Naive thymus-derived CD4-positive, alpha-beta T cell (primary cell): ENCODE data around the gene EEF2. TPM values are rescaled to one million over a fixed set of nuclear protein-coding genes. Genes with fewer than 3 reads are reported as not detected.
A peak's percentile ranks its signal among the peaks of the same experiment; 100 is the strongest.
"Not testable (repeated sequence)": the region's sequence is repeated elsewhere in the genome, so short reads cannot be mapped to it uniquely, and the experiment has no call there.

Experiments used
- ATAC-seq: fragments of 150-1000 bp; cut with Tn5 transposase; 2 replicates; pipeline ENCODE4 v1.10.0; 2021; ENCODE audit warnings: mild to moderate bottlenecking, moderate library complexity
- CTCF ChIA-PET: fragments of 350-600 bp; sonication (Branson Sonifier 250); formaldehyde crosslinking; loops from one replicate; lab custom pipeline; 2021; ENCODE audit warnings: antibody characterized with exemption; lab: Charles Lee
- POLR2A ChIA-PET: fragments of 350-600 bp; sonication (Branson Sonifier 250); formaldehyde crosslinking; loops from one replicate; lab custom pipeline; 2021; ENCODE audit warnings: antibody characterized with exemption, inconsistent platforms; lab: Charles Lee
- DNase-seq, 9 donors: peaks; one replicate each; pipeline versions ENCODE4 v3.0.0 to v3.0.0-alpha.2; 2020 to 2022; ENCODE audit warnings: mixed read lengths in 1 of 9
- H3K27ac ChIP-seq: one replicate; pipeline ENCODE4 v1.7.0; 2013; ENCODE audit warnings: mild to moderate bottlenecking, low read depth, low read length, moderate library complexity
- H3K27me3 ChIP-seq, 2 donors: one replicate each; pipeline ENCODE4 v1.7.0; 2013; ENCODE audit warnings: low read length in 2 of 2, mild to moderate bottlenecking in 2 of 2, moderate library complexity in 2 of 2; ENCODE audit not compliant: control insufficient read depth in 2 of 2, insufficient read depth in 2 of 2
- H3K36me3 ChIP-seq, 3 experiments: 1 replicate in 2 of 3; 2 replicates in 1 of 3; pipeline ENCODE4 v1.7.0; 2013; ENCODE audit warnings: low read length in 3 of 3, mild to moderate bottlenecking in 3 of 3, moderate library complexity in 1 of 3; ENCODE audit not compliant: insufficient read depth in 3 of 3, control insufficient read depth in 2 of 3
- H3K4me1 ChIP-seq, 2 donors: one replicate each; pipeline ENCODE4 v1.7.0; 2013; ENCODE audit warnings: low read length in 2 of 2, mild to moderate bottlenecking in 2 of 2, moderate library complexity in 1 of 2; ENCODE audit not compliant: control insufficient read depth in 2 of 2, insufficient read depth in 2 of 2
- H3K4me3 ChIP-seq: 2 replicates; pipeline ENCODE4 v1.7.0; 2013; ENCODE audit warnings: mild to moderate bottlenecking, low read length
- H3K9me3 ChIP-seq, 3 experiments: 1 replicate in 2 of 3; 2 replicates in 1 of 3; pipeline ENCODE4 v1.7.0; 2013; ENCODE audit warnings: low read length in 3 of 3; ENCODE audit not compliant: control insufficient read depth in 2 of 3
- H3K27ac Mint-ChIP-seq, 9 donors: one replicate each; pipeline ENCODE4 v1.8.0; 2020 to 2022; ENCODE audit warnings: mixed read lengths in 9 of 9, mild to moderate bottlenecking in 8 of 9, moderate library complexity in 5 of 9, inconsistent platforms in 2 of 9
- H3K27me3 Mint-ChIP-seq, 5 donors: one replicate each; pipeline ENCODE4 v1.8.0; 2021 to 2022; ENCODE audit warnings: mixed read lengths in 5 of 5, mild to moderate bottlenecking in 1 of 5
- H3K36me3 Mint-ChIP-seq, 5 donors: one replicate each; pipeline ENCODE4 v1.8.0; 2020 to 2022; ENCODE audit warnings: mixed read lengths in 5 of 5, mild to moderate bottlenecking in 3 of 5, inconsistent platforms in 1 of 5
- H3K4me1 Mint-ChIP-seq, 7 donors: one replicate each; pipeline ENCODE4 v1.8.0; 2020 to 2022; ENCODE audit warnings: mixed read lengths in 7 of 7, mild to moderate bottlenecking in 3 of 7, inconsistent platforms in 1 of 7
- H3K4me3 Mint-ChIP-seq, 10 donors: one replicate each; pipeline ENCODE4 v1.8.0; 2020 to 2022; ENCODE audit warnings: mild to moderate bottlenecking in 10 of 10, mixed read lengths in 10 of 10, moderate library complexity in 6 of 10, inconsistent platforms in 2 of 10
- H3K9me3 Mint-ChIP-seq, 11 donors: one replicate each; pipeline ENCODE4 v1.8.0; 2020 to 2022; ENCODE audit warnings: mixed read lengths in 11 of 11, mild to moderate bottlenecking in 4 of 11, inconsistent platforms in 1 of 11, moderate library complexity in 1 of 11
- intact Hi-C, 2 donors: fragments of 100-400 bp; cut with micrococcal nuclease; formaldehyde crosslinking; loops; one replicate each; pipeline ENCODE4 v1.15.1; 2023
- polyA plus RNA-seq, 2 donors: library from polyadenylated mRNA; unstranded; fragments of 300-500 nt; fragmentation: Illumina TruSeq; gene quantifications; one replicate each; pipeline ENCODE4 v1.2.3, GENCODE V29; 2021
- total RNA-seq, 6 experiments: library from RNA in 5 of 6; stranded (reverse) in 5 of 6; gene quantifications; 1 replicate in 5 of 6; 2 replicates in 1 of 6; pipeline ENCODE4 v1.2.3 and lab custom pipeline; 2021 to 2026

EEF2 gene
- total and polyA plus RNA-seq, 7 experiments from 2014 or later, result 611 to 2,674 (median 2,232) TPM

DNA sequence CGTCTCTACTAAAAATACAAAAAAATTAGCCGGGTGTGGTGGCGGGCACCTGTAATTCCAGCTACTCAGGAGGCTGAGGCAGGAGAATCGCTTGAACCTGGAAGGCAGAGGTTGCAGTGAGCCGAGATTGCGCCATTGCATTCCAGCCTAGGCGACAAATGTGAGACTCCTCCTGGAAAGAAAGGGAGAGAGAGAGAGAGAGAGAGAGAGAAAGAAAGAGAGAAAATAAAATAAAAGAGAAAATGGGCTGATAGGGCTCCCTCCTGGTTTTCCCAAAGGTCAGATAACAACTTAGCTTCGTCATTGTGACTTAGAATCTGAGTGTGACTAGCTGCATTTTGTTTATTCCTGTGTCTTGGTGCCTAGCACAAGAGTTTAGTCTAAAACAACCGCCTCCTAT is 20.2 kb upstream of the EEF2 start:
- H3K27me3 Mint-ChIP-seq, H3K4me3 ChIP-seq, H3K27ac ChIP-seq, H3K36me3 ChIP-seq, H3K27me3 ChIP-seq, H3K36me3 Mint-ChIP-seq, H3K9me3 Mint-ChIP-seq, ATAC-seq, DNase-seq, H3K9me3 ChIP-seq: not testable (repeated sequence)
- H3K4me1 Mint-ChIP-seq, result peaks cover 6 to 21% (median 17%) of the 10 kb centered on the region in 7 donors
- H3K27ac Mint-ChIP-seq, result peak overlapping the region in 2 of 9 donors; percentile 45 to 81
- peaks cover 18 to 19% of the 10 kb centered on the region in 2 donors for H3K4me1 ChIP-seq
- intact Hi-C loops, result loop anchor here (5.0 to 10.0 kb wide), 5 partner anchors 117 to 467 kb away; partner anchors contain the start of genes ANKRD24 (in 1 of the 2), CHAF1A (in 1 of the 2), HDGFL2 (in 1 of the 2) and MAP2K2 (in 1 of the 2)
- ChIA-PET CTCF (interaction anchor here (0.5 to 2.3 kb wide), 2 partner anchors 15 to 135 kb away, joined by 5 to 6 read pairs; no protein-coding TSS in a partner anchor), POLR2A (interaction anchor here (0.7 to 4.0 kb wide), 3 partner anchors 16 to 111 kb away, joined by 3 to 31 read pairs (median 4); partner anchors contain the start of gene EEF2)
- H3K4me3 Mint-ChIP-seq, result peak overlapping the region in 8 of 10 donors; percentile 15 to 66 (median 42)

DNA sequence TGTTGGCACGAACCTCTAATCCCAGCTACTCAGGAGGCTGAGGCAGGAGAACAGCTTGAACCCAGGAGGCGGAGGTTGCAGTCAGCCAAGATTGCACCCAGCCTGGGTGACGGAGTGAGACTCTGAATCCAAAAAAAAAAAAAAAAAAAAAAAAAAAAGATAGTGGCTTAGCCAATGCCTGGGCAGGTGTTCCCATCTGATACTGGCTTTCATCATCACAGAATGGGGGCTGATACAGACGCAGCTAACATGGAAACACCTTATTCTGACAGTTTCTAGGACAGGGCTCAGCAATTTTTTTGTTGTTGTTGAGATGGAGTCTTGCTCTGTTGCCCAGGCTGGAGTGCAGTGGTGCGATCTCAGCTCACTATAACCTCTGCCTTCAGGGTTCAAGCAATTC is 15.5 kb upstream of the EEF2 start:
- DNase-seq, ATAC-seq, H3K9me3 ChIP-seq, H3K27ac Mint-ChIP-seq, H3K27me3 Mint-ChIP-seq, CTCF ChIA-PET, H3K4me3 ChIP-seq, H3K27me3 ChIP-seq, H3K4me1 ChIP-seq, H3K36me3 Mint-ChIP-seq, H3K36me3 ChIP-seq, H3K27ac ChIP-seq, H3K9me3 Mint-ChIP-seq, H3K4me3 Mint-ChIP-seq, H3K4me1 Mint-ChIP-seq: not testable (repeated sequence)
- intact Hi-C loops, result loop anchor here (1.0 to 10.0 kb wide), 3 partner anchors 139 to 446 kb away; partner anchors contain the start of gene MFSD12 (in 1 of the 2)
- POLR2A ChIA-PET, result interaction anchor here (0.6 to 1.1 kb wide), 3 partner anchors 13 to 109 kb away, joined by 3 read pairs; no protein-coding TSS in a partner anchor

DNA sequence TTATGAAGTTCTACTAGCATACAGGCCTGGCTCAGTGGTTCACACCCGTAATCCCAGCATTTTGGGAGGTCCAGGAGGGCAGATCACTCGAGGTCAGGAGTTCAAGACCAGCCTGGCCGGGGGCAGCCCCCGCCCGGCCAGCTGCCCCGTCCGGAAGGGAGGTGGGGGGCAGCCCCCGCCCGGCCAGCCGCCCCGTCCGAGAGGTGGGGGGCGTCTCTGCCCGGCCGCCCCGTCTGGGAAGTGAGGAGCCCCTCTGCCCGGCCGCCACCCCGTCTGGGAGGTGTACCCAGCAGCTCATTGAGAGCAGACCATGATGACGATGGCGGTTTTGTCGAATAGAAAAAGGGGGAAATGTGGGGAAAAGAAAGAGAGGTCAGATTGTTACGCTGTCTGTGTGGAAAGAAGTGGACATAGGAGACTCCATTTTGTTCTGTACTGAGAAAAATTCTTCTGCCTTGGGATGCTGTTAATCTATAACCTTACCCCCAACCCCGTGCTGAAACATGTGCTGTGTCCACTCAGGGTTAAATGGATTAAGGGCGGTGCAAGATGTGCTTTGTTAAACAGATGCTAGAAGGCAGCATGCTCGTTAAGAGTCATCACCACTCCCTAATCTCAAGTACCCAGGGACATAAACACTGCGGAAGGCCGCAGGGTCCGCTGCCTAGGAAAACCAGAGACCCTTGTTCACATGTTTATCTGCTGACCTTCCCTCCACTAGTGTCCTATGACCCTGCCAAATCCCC is 13.6 kb upstream of the EEF2 start:
- H3K27ac Mint-ChIP-seq, ATAC-seq, DNase-seq, H3K4me1 ChIP-seq, H3K27me3 Mint-ChIP-seq, intact Hi-C loops, H3K36me3 Mint-ChIP-seq, H3K36me3 ChIP-seq, H3K4me3 Mint-ChIP-seq, H3K4me1 Mint-ChIP-seq, H3K9me3 Mint-ChIP-seq, H3K9me3 ChIP-seq, H3K27me3 ChIP-seq, POLR2A ChIA-PET, H3K4me3 ChIP-seq, CTCF ChIA-PET, H3K27ac ChIP-seq: not testable (repeated sequence)

DNA sequence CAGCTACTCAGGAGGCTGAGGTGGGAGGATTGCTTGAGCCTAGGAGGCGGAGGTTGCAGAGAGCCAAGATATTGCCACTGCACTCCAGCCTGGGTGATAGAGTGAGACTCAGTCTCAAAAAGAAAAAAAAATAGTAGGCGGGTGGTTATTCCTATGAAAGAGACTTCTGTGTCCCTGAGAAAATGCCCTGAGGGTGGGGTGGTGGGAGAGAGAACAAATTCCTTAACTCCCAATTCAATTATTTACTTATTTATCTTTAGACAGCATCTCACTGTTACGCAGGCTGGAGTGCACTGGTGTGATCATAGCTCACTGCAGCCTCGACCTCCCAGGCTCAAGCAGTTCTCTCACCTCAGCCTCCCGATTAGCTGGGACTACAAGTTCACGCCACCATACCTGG is 10.3 kb upstream of the EEF2 start:
- ATAC-seq (no peak), DNase-seq (no peak)
- H3K4me3 ChIP-seq, result no peak overlapping the region
- no peaks in the 10 kb centered on the region for H3K27me3 Mint-ChIP-seq
- H3K36me3 ChIP-seq, result no peaks in the 10 kb centered on the region
- no peak overlapping the region for H3K4me3 Mint-ChIP-seq
- no peaks in the 10 kb centered on the region for H3K9me3 ChIP-seq
- no peaks in the 10 kb centered on the region for H3K4me1 ChIP-seq
- H3K9me3 Mint-ChIP-seq, result peaks cover 0 to 3% (median 0%) of the 10 kb centered on the region in 11 donors
- CTCF ChIA-PET, result interaction anchor here (0.6 kb wide), 2 partner anchors 73 to 471 kb away, joined by 3 to 6 read pairs; no protein-coding TSS in a partner anchor
- no peak overlapping the region for H3K27ac Mint-ChIP-seq
- H3K36me3 Mint-ChIP-seq, result no peaks in the 10 kb centered on the region
- H3K27me3 ChIP-seq, result no peaks in the 10 kb centered on the region
- H3K4me1 Mint-ChIP-seq, result peaks cover 4 to 8% (median 5%) of the 10 kb centered on the region in 7 donors
- POLR2A ChIA-PET, result no interaction called here
- intact Hi-C loops, result no loop called here
- H3K27ac ChIP-seq, result no peak overlapping the region

DNA sequence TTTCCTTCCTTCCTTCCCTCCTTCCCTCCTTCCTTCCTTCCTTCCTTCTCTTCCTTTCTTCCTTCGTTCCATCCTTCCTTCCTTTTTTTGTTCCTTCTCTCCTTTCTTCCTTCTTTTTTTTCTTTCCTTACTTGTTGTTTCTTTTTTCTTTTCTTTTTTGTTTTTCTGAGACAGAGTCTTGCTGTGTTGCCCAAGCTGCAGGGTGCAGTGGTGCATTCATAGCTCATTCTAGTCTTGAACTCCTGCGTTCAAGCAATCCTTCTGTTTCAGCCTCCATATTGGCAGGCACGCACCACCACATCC is 5.5 kb upstream of the EEF2 start:
- Mint-ChIP-seq H3K27me3 (no peaks in the 10 kb centered on the region), H3K9me3 (peaks cover 0 to 3% (median 0%) of the 10 kb centered on the region in 11 donors), H3K36me3 (no peaks in the 10 kb centered on the region), H3K4me3 (peak overlapping the region in 3 of 10 donors; percentile 47 to 69 (median 57)), H3K27ac (peak overlapping the region in 3 of 9 donors; percentile 1 to 83 (median 83)), H3K4me1 (peaks cover 12 to 28% (median 22%) of the 10 kb centered on the region in 7 donors)
- Histone ChIP-seq H3K4me3 (no peak overlapping the region), H3K27ac (no peak overlapping the region), H3K27me3 (no peaks in the 10 kb centered on the region), H3K4me1 (peaks cover 15 to 19% of the 10 kb centered on the region in 2 donors), H3K36me3 (no peaks in the 10 kb centered on the region), H3K9me3 (no peaks in the 10 kb centered on the region)
- intact Hi-C loops, result loop anchor here (1.0 kb wide), 3 partner anchors 17 to 257 kb away; partner anchors contain the start of genes PIAS4 (in 2 of the 2), YJU2 (in 1 of the 2) and ZBTB7A (in 1 of the 2)
- POLR2A ChIA-PET, result interaction anchor here (0.6 to 3.5 kb wide), 7 partner anchors 11 to 1667 kb away, joined by 3 to 24 read pairs (median 3); partner anchors contain the start of gene PIAS4
- ATAC-seq, result no peak
- CTCF ChIA-PET, result interaction anchor here (1.2 to 1.4 kb wide), 3 partner anchors 13 to 22 kb away, joined by 4 to 6 read pairs (median 4); no protein-coding TSS in a partner anchor
- no peak for DNase-seq

DNA sequence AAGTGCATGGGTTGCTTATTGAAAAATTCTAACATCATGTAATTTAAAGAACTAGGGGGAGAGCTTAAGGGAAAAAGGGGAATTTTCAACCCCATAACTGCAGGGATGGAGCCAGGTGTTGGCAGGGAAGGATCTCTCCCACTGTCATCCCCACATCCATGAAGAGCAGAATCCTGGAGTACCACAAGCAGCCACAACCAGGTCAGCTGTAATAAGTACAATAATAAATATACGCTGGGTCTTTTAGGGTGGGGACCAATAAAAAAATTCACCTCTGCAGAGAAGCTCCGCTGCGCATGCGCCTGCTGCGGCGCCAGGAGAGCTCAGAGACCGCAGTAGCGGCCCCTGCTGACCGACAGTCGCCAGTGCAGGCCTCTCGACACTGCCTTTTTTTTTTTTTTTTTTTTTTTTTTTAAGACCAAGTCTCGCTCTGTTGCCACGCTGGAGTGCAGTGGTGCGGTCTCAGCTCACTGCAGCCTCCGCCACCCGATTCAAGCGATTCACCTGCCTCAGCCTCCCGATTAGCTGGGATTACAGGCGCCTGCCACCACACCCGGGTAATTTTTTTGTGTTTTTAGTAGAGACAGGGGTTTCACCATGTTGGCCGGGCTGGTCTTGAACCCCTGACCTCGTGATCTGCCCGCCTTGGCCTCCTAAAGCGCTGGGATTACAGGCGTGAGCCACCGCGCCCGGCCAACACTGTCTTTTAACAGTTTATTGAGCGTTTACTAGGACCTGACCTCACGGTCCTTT is 2.5 kb upstream of the EEF2 start:
- Histone ChIP-seq H3K4me3 (peak overlapping the region; percentile 98), H3K4me1 (peaks cover 37% of the 10 kb centered on the region in 2 donors), H3K27ac (peak overlapping the region; percentile 63), H3K36me3 (peaks cover 11 to 24% (median 12%) of the 10 kb centered on the region in 3 experiments), H3K27me3 (no peaks in the 10 kb centered on the region), H3K9me3 (no peaks in the 10 kb centered on the region)
- ChIA-PET POLR2A (interaction anchor here (0.6 to 1.8 kb wide), 11 partner anchors 9 to 952 kb away, joined by 3 to 19 read pairs (median 5); partner anchors contain the start of genes DAPK3, MRPL54, PIAS4 and ZBTB7A), CTCF (interaction anchor here (0.6 to 1.6 kb wide), 19 partner anchors 9 to 375 kb away, joined by 3 to 14 read pairs (median 4); partner anchors contain the start of genes APBA3, DAPK3, MRPL54 and PIAS4)
- Mint-ChIP-seq H3K27ac (peak overlapping the region; percentile 78 to 99 (median 87)), H3K36me3 (peaks cover 4 to 21% (median 14%) of the 10 kb centered on the region in 5 donors), H3K4me1 (peaks cover 28 to 51% (median 45%) of the 10 kb centered on the region in 7 donors), H3K27me3 (no peaks in the 10 kb centered on the region), H3K9me3 (peaks cover 0 to 3% (median 0%) of the 10 kb centered on the region in 11 donors), H3K4me3 (peak overlapping the region; percentile 81 to 99 (median 96))
- ATAC-seq, result peak; percentile 72
- DNase-seq, result peak; percentile 81 to 92 (median 88)
- intact Hi-C loops, result loop anchor here (1.0 to 10.0 kb wide), 12 partner anchors 127 to 950 kb away; partner anchors contain the start of genes CHAF1A (in 2 of the 2), HDGFL2 (in 2 of the 2), YJU2 (in 2 of the 2) and ANKRD24 (in 1 of the 2)
